ENCODE data around the gene EHD1. TPM values are rescaled to one million over a fixed set of nuclear protein-coding genes. Genes with fewer than 3 reads are reported as not detected.

Gene EHD1
- total and polyA plus RNA-seq, 2 of the 4 experiments (the other 2 are of a cell fraction): 107 to 209 TPM

DNA sequence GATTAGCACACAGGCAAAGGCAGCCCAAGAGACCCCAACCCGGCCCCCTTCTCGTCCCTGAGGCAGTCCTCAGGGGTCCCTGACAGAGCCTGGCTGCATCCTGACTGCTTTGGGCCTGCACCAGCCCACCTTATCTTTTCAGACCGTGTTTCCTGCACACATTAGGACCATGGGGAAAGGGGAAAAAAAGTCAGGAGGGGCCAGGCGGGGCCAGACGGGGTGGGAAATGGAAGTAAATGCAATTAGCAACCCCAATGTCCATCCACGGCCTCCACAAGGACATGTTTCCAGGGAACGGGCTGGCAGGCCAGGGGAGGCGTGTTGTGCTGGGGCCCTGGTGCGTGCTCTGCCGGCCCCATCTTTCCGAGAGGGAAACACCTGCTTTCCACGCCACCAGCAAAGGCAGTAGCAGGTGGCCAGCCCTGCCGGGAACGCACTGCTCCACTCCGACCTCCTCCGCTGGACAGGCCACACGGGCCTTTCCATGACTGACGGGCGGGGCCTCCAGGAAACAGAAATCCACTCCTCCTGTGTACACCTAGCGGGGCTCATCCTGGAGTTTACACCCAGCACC lies 7.4 kb downstream of the EHD1 start:
- 81% methylated on average over 14 of the region's 20 CpGs; no CpG with 5 or more reads in 1 of the 2 experiments for WGBS, 2 experiments (ENCODE audit: extremely low coverage in 2 of 2, insufficient read length in 1 of 2)

More for the DNA sequence above, 7.4 kb downstream of the EHD1 start:
- intact Hi-C loops (cut with micrococcal nuclease) (loop anchor here (1.0 kb wide), 1 partner anchor 7 kb away; the partner anchor contains the start of gene EHD1), dilution Hi-C loops (cut with HindIII; ENCODE audit: low sequenced_read_pairs, unreplicated experiment) (no loop called here), in situ Hi-C loops (cut with MboI; ENCODE audit: low sequenced_read_pairs) (no loop called here)
- Histone ChIP-seq H4K20me1 (ENCODE audit: insufficient read depth, low read length) (peaks cover 84% of the 10 kb centered on the region), H3K14ac (replicated peaks; ENCODE audit: low read depth, low read length) (peak overlapping the region; percentile 39; the same call in 1 of the 2 replicates), H3K9ac (ENCODE audit: low read depth, low read length) (no peak overlapping the region), H2BK20ac (ENCODE audit: low read depth, low read length) (no peak overlapping the region), H2AK9ac (replicated peaks; ENCODE audit: low read depth, low read length, poor library complexity) (peak overlapping the region; percentile 85), H3K4me1 (ENCODE audit: control insufficient read depth, insufficient read depth, low read length) (peaks cover 47% of the 10 kb centered on the region), H3K79me1 (ENCODE audit: low read depth in 1 of 2, low read length in 2 of 2) (peaks cover 14 to 73% of the 10 kb centered on the region in 2 experiments; a peak in 3 of 4 replicates), H2BK5ac (ENCODE audit: low read depth, low read length, poor library complexity, severe bottlenecking) (peak overlapping the region; percentile 67), H3K4me2 (ENCODE audit: low read depth, low read length) (peak overlapping the region; percentile 26; the same call in 1 of the 2 replicates), H4K8ac (ENCODE audit: low read depth in 2 of 2, low read length in 2 of 2) (peak overlapping the region in 1 of 2 experiments; percentile 73; a peak in 1 of 4 replicates), H3K27me3 (ENCODE audit: control insufficient read depth, insufficient read depth, low read length) (no peaks in the 10 kb centered on the region), H3K27ac (ENCODE audit: insufficient read depth, low read length) (peak overlapping the region; percentile 67), H3K18ac (ENCODE audit: low read depth, low read length) (no peak overlapping the region), H3K36me3 (ENCODE audit: control insufficient read depth, insufficient read depth, low read length) (peaks cover 38% of the 10 kb centered on the region), H3K56ac (ENCODE audit: extremely low read depth, insufficient read depth, low read length) (no peak overlapping the region), H2AFZ (replicated peaks; ENCODE audit: low read length, poor library complexity) (peak overlapping the region; percentile 74), H2BK15ac (ENCODE audit: low read depth, low read length) (no peak overlapping the region), H4K91ac (ENCODE audit: insufficient read depth, low read depth, low read length) (no peak overlapping the region), H2AK5ac (ENCODE audit: low read depth, low read length) (peak overlapping the region; percentile 94), H3K9me3 (ENCODE audit: control insufficient read depth, insufficient read depth, low read length) (no peaks in the 10 kb centered on the region), H3K4me3 (ENCODE audit: insufficient read depth, low read depth, low read length) (no peak overlapping the region), H4K5ac (ENCODE audit: low read depth, low read length) (no peak overlapping the region), H3K23ac (ENCODE audit: low read depth, low read length) (peak overlapping the region; percentile 94; the same call in 1 of the 2 replicates), H3K9me1 (ENCODE audit: insufficient read depth, low read length) (peaks cover 50% of the 10 kb centered on the region), H3K4ac (ENCODE audit: low read depth, low read length) (peak overlapping the region; percentile 91), H2BK120ac (ENCODE audit: low read depth, low read length) (peak overlapping the region; percentile 86; the same call in 1 of the 2 replicates)
- no peak for DNase-seq
- POLR2A ChIA-PET (ENCODE audit: unreplicated experiment): no interaction called here
- CTCF ChIA-PET: interaction anchor here (1.0 kb wide), 1 partner anchor 17 kb away, joined by 3 read pairs; no protein-coding TSS in a partner anchor
- TF ChIP-seq NFE2L2 (IDR thresholded peaks at IDR 0.05; ENCODE audit: low read depth, low read length) (no peak), POLR2A (IDR thresholded peaks at IDR 0.05; ENCODE audit: low read depth, low read length) (0 out of 2 replicates have a peak, but pooled peaks have one; percentile 0)
- no TSS peak for BruUV-seq (replicated peaks)
- no peak for ATAC-seq (ENCODE audit: low read depth)

All from IMR-90 (cell line).